A549 treated with ZK216348 at 1 μM for 4 hours (cell line): ENCODE results near the gene MAK. TPM values are rescaled to one million over a fixed set of nuclear protein-coding genes. Genes with fewer than 3 reads are reported as not detected.

Source experiments
- total RNA-seq: library from RNA; stranded (reverse); fragments of 200-300 nt; extraction: Qiagen RNA extraction; gene quantifications from 5 replicates; pipeline ENCODE4 v1.2.3, GENCODE V29; 2022; ENCODE audit warnings: low read depth

The MAK gene
- total RNA-seq = 0.09 to 0.20 TPM (median 0.13 TPM) in 5 replicates

GRCh38 chr6:10837995-10838793, at the start of gene MAK:
MAK (minus strand) TSS chr6:10838539; CDS start chr6:10830648, 7,891 bp downstream.

GRCh38 chr6:10886691-10887502, 48.6 kb upstream of the MAK start, which contains the start of gene SYCP2L:
SYCP2L (plus strand) TSS chr6:10887052; CDS start chr6:10887127, 75 bp downstream.

GRCh38 chr6:10747251-10747972, 90.9 kb downstream of the MAK start, which contains the start of gene TMEM14B:
TMEM14B (plus strand) TSS chr6:10747805; CDS start chr6:10749246, 1,441 bp downstream.

GRCh38 chr6:10722820-10723566, 115.3 kb downstream of the MAK start, which contains the start of gene TMEM14C:
TMEM14C (plus strand) TSS chr6:10723070; CDS start chr6:10724614, 1,544 bp downstream.

Other genes with a start within 250 kb of the MAK start
- 1.4 to 2.7 TPM (median 2.0 TPM) in 5 replicates for gene C6orf52, start 143.9 kb downstream of the MAK start, total RNA-seq
- 18.6 to 23.6 TPM (median 20.6 TPM) in 5 replicates for gene PAK1IP1, start 143.6 kb downstream of the MAK start, total RNA-seq
- gene TMEM14C, start 115.5 kb downstream of the MAK start, total RNA-seq = 133 to 153 TPM (median 144 TPM) in 5 replicates
- 114 to 143 TPM (median 136 TPM) in 5 replicates for gene TMEM14B, start 90.7 kb downstream of the MAK start, total RNA-seq
- not detected in 5 replicates for gene GCM2, start 43.5 kb upstream of the MAK start, total RNA-seq
- 2.4 to 3.9 TPM (median 3.6 TPM) in 5 replicates for gene SYCP2L, start 48.5 kb upstream of the MAK start, total RNA-seq
- 3.6 to 7.5 TPM (median 6.7 TPM) in 5 replicates for gene ELOVL2, start 205.8 kb upstream of the MAK start, total RNA-seq